ENCODE data around the gene ZNF610.

DNA sequence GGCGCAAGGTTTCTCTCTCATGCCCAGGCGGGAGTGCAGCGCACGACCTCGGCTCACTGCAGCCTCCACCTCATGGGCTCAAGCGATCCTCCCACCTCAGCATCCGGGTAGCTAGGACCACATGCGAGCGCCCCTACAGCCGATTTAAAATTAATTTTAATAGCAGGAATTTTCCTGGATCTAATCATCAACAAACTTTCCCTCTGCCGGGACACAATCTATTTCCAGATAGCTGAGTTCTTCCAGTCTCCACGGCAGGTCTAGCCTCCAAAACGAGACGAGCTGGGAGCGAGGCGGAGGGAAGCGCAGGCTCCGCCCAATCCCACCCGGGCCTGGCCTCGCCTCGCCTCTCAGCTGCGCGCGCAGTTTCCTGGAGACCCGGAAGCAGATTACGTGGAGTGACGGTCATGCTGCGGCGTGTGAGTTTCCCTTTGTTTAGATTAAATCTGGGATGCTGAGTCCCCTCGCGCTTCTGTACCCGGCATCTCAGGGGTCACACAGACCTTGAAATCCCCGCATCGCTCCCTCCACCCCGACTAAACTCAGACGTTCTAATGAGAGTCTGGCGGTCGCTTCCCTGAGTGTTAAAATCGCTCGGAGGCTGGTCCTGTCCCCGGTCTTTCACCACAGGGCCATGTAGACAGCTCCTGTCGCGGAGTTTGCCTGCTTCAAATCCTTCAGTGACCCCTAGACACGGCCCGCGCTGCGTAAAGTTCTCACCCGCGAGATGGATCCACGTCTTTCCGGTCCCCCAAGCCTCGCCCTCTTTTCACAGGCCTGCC, 33.7 kb downstream of the ZNF610 start, which contains the start of gene ZNF880:
- TF ChIP-seq, protein P1, sequence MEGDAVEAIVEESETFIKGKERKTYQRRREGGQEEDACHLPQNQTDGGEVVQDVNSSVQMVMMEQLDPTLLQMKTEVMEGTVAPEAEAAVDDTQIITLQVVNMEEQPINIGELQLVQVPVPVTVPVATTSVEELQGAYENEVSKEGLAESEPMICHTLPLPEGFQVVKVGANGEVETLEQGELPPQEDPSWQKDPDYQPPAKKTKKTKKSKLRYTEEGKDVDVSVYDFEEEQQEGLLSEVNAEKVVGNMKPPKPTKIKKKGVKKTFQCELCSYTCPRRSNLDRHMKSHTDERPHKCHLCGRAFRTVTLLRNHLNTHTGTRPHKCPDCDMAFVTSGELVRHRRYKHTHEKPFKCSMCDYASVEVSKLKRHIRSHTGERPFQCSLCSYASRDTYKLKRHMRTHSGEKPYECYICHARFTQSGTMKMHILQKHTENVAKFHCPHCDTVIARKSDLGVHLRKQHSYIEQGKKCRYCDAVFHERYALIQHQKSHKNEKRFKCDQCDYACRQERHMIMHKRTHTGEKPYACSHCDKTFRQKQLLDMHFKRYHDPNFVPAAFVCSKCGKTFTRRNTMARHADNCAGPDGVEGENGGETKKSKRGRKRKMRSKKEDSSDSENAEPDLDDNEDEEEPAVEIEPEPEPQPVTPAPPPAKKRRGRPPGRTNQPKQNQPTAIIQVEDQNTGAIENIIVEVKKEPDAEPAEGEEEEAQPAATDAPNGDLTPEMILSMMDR (IDR thresholded peaks at IDR 0.05), result peak in 2 of 7 experiments; percentile 7 to 23
- peak in 2 of 3 donors; percentile 65 to 73 for TF ChIP-seq POLR2A (IDR thresholded peaks at IDR 0.05)
